Neural cell (in vitro differentiated cells): ENCODE results near the gene TNFRSF12A. TPM values are rescaled to one million over a fixed set of nuclear protein-coding genes. Genes with fewer than 3 reads are reported as not detected.
A peak's percentile ranks its signal among the peaks of the same experiment; 100 is the strongest.

Experiments
- H2AFZ ChIP-seq: fragments of 200-600, 300-800 bp; sonication (generic), shearing (Covaris generic); 2 replicates; pipeline ENCODE4 v1.6.0; 2014; ENCODE audit warnings: low read depth, mild to moderate bottlenecking, antibody characterized with exemption, low read length, moderate library complexity
- H3F3A ChIP-seq: fragments of 200-600 bp; shearing (Covaris generic); 2 replicates; pipeline ENCODE4 v1.6.1; 2016; ENCODE audit warnings: mild to moderate bottlenecking, moderate library complexity, mixed read lengths, antibody characterized with exemption, low read length; ENCODE audit not compliant: insufficient read depth, poor library complexity, severe bottlenecking
- H3K27ac ChIP-seq: fragments of 200-600, 300-800 bp; sonication (generic), shearing (Covaris generic); 2 replicates; pipeline ENCODE4 v1.5.1; 2014; ENCODE audit warnings: mild to moderate bottlenecking, low read length, moderate library complexity
- H3K27me3 ChIP-seq: fragments of 300-800, 200-600 bp; sonication (generic), shearing (Covaris generic); 2 replicates; pipeline ENCODE4 v1.6.0; 2014; ENCODE audit warnings: mild to moderate bottlenecking, low read depth, low read length, moderate library complexity; ENCODE audit not compliant: insufficient read depth
- H3K36me3 ChIP-seq: fragments of 300-800, 200-600 bp; sonication (generic), shearing (Covaris generic); 2 replicates; pipeline ENCODE4 v1.5.1; 2014; ENCODE audit warnings: mild to moderate bottlenecking, antibody characterized with exemption, low read length, moderate library complexity; ENCODE audit not compliant: insufficient read depth
- H3K4me2 ChIP-seq: fragments of 300-800, 200-600 bp; sonication (generic), shearing (Covaris generic); 2 replicates; pipeline ENCODE4 v1.6.0; 2014; ENCODE audit warnings: mild to moderate bottlenecking, low read length
- H3K4me3 ChIP-seq: fragments of 300-800, 200-600 bp; sonication (generic), shearing (Covaris generic); 2 replicates; pipeline ENCODE4 v1.5.1; 2014; ENCODE audit warnings: mild to moderate bottlenecking, low read length, moderate library complexity
- H3K79me2 ChIP-seq: fragments of 200-600 bp; shearing (Covaris generic); replicated peaks from 2 replicates; pipeline ENCODE4 v1.6.0; 2014; ENCODE audit warnings: mild to moderate bottlenecking, low read length, moderate library complexity; ENCODE audit not compliant: insufficient read depth
- H3K9ac ChIP-seq: fragments of 300-800, 200-600 bp; sonication (generic), shearing (Covaris generic); 2 replicates; pipeline ENCODE4 v1.6.1; 2016; ENCODE audit warnings: mild to moderate bottlenecking, low read length, mixed read lengths
- H3K9me2 ChIP-seq: fragments of 200-600 bp; shearing (Covaris generic); 2 replicates; pipeline ENCODE4 v1.6.1; 2016; ENCODE audit warnings: mild to moderate bottlenecking, low read length, mixed read lengths; ENCODE audit not compliant: insufficient read depth
- H3K9me3 ChIP-seq: fragments of 200-600, 300-800 bp; sonication (generic), shearing (Covaris generic); 2 replicates; pipeline ENCODE4 v1.6.1; 2016; ENCODE audit warnings: mild to moderate bottlenecking, mixed run types, low read length, moderate library complexity, mixed read lengths
- H4K20me1 ChIP-seq: fragments of 200-600 bp; shearing (Covaris generic); 2 replicates; pipeline ENCODE4 v1.6.1; 2016; ENCODE audit warnings: mild to moderate bottlenecking, mixed run types; ENCODE audit not compliant: insufficient read depth
- MXI1 ChIP-seq: fragments of 450-650 bp; conservative IDR thresholded peaks from 2 replicates; pipeline ENCODE4 v1.6.1; 2014; ENCODE audit warnings: antibody characterized with exemption, mild to moderate bottlenecking; ENCODE audit not compliant: poor library complexity, severe bottlenecking
- TAF1 ChIP-seq: IDR thresholded peaks from 2 replicates; pipeline ENCODE4 v1.6.1; 2012; ENCODE audit warnings: low read depth
- polyA plus RNA-seq: library from polyadenylated mRNA; depleted of rRNA; stranded (reverse); fragments of >200 nt; gene quantifications from 2 replicates; pipeline ENCODE4 v1.2.3, GENCODE V29; 2014
- TF ChIP-seq, protein P1 (sequence below): IDR thresholded peaks from 2 replicates; pipeline ENCODE4 v1.6.1; 2012; ENCODE audit warnings: borderline replicate concordance
- TF ChIP-seq, protein P2 (sequence below): fragments of 450-650 bp; IDR thresholded peaks from 2 replicates; pipeline ENCODE4 v1.5.1; 2014; ENCODE audit warnings: antibody characterized with exemption, mild to moderate bottlenecking, moderate library complexity; ENCODE audit not compliant: poor library complexity, severe bottlenecking

TNFRSF12A gene
- polyA plus RNA-seq, 1 donor from 2014 or later, result 2.3 TPM

DNA sequence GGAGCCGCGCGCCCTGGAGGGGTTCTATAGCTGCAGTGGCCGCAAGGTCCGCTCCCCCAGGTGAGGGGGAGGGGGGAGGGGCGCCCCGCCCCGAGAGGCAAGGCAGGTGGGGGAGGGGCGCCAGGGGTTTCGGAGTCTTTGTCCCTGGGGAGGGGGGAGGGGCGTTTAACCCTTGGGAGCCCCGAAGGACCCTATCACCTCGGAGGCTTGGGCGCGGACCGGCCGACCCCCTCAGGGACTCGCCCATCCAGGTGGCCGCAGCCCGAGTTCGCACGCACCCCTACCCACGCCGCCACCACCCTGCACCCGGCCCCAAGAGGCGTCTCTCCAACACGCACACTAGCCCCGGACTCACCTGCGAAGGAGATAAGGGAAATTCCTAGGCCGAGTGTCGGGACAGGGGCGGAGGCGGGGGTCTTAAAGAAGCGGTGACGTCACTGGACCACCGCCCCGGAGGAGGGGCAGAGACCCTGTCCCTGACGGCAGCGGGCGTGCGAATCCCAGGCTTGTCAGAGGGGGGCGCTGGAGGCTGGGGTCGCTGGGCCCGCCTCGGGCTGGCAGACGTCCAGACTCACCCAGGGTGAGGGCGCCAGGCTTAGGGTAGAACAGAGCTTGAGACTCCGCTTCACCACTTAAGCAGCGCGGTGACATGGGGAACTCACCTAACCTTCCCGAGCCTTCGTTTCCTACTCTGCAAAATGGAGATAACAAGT is 2.2 kb upstream of the TNFRSF12A start, which contains the start of gene CLDN6:
Gene CLDN6 (minus strand): TSS at position 390 of the 713 bp plus-strand sequence. CDS start 2,162 bp downstream, outside the sequence.
- Histone ChIP-seq H3K79me2 (no peaks in the 10 kb centered on the region), H3K27me3 (peaks cover 38% of the 10 kb centered on the region), H3K9me3 (no peaks in the 10 kb centered on the region), H2AFZ (no peak within 1 kb of the TSS), H3K36me3 (no peaks in the 10 kb centered on the region), H3K4me3 (peak within 1 kb of the TSS; percentile 35), H3F3A (no peaks in the 10 kb centered on the region), H3K9me2 (no peaks in the 10 kb centered on the region), H3K9ac (no peak within 1 kb of the TSS), H4K20me1 (no peaks in the 10 kb centered on the region), H3K4me2 (no peak within 1 kb of the TSS), H3K27ac (no peak within 1 kb of the TSS)
- TF ChIP-seq, protein P1, sequence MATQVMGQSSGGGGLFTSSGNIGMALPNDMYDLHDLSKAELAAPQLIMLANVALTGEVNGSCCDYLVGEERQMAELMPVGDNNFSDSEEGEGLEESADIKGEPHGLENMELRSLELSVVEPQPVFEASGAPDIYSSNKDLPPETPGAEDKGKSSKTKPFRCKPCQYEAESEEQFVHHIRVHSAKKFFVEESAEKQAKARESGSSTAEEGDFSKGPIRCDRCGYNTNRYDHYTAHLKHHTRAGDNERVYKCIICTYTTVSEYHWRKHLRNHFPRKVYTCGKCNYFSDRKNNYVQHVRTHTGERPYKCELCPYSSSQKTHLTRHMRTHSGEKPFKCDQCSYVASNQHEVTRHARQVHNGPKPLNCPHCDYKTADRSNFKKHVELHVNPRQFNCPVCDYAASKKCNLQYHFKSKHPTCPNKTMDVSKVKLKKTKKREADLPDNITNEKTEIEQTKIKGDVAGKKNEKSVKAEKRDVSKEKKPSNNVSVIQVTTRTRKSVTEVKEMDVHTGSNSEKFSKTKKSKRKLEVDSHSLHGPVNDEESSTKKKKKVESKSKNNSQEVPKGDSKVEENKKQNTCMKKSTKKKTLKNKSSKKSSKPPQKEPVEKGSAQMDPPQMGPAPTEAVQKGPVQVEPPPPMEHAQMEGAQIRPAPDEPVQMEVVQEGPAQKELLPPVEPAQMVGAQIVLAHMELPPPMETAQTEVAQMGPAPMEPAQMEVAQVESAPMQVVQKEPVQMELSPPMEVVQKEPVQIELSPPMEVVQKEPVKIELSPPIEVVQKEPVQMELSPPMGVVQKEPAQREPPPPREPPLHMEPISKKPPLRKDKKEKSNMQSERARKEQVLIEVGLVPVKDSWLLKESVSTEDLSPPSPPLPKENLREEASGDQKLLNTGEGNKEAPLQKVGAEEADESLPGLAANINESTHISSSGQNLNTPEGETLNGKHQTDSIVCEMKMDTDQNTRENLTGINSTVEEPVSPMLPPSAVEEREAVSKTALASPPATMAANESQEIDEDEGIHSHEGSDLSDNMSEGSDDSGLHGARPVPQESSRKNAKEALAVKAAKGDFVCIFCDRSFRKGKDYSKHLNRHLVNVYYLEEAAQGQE, result no peak
- no peak for TF ChIP-seq TAF1
- TF ChIP-seq, protein P2, sequence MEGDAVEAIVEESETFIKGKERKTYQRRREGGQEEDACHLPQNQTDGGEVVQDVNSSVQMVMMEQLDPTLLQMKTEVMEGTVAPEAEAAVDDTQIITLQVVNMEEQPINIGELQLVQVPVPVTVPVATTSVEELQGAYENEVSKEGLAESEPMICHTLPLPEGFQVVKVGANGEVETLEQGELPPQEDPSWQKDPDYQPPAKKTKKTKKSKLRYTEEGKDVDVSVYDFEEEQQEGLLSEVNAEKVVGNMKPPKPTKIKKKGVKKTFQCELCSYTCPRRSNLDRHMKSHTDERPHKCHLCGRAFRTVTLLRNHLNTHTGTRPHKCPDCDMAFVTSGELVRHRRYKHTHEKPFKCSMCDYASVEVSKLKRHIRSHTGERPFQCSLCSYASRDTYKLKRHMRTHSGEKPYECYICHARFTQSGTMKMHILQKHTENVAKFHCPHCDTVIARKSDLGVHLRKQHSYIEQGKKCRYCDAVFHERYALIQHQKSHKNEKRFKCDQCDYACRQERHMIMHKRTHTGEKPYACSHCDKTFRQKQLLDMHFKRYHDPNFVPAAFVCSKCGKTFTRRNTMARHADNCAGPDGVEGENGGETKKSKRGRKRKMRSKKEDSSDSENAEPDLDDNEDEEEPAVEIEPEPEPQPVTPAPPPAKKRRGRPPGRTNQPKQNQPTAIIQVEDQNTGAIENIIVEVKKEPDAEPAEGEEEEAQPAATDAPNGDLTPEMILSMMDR, result peak; percentile 55

DNA sequence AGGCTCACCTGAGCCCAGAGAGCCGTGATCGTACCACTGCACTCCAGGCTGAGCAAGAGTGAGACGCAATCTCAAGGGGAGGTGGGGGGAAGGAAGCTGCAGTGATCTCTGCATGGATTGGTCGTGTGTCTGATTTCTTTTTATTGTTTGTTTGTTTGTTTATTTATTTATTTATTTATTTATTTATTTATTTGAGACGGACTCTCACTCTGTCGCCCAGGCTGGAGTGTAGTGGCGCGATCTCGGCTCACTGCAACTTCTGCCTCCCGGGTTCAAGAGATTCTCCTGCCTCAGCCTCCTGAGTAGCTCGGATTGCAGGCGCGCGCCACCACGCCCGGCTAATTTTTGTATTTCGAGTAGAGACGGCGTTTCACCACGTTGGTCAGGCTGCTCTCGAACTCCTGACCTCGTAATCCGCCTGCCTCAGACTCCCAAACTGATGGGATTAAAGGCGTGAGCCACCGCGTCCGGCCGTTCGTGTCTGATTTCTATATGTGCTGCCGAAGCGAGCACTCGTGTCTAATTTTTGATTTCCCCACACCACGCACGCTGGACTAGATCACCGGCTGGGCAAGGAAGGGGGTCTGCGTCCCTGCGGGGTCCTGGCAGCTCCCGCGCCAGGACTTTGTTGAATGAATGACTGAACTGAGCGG is 448 bp upstream of the TNFRSF12A start:
- TF ChIP-seq MXI1, result no peak
- TF ChIP-seq, protein P2, result no peak

More for the DNA sequence above, 448 bp upstream of the TNFRSF12A start:
- Histone ChIP-seq H3K4me2 (no peak overlapping the region), H3K79me2 (no peaks in the 10 kb centered on the region), H3F3A (no peaks in the 10 kb centered on the region), H4K20me1 (no peaks in the 10 kb centered on the region), H3K27ac (no peak overlapping the region), H3K36me3 (no peaks in the 10 kb centered on the region), H3K27me3 (peaks cover 38% of the 10 kb centered on the region), H3K4me3 (peak overlapping the region; percentile 55), H3K9me2 (no peaks in the 10 kb centered on the region), H3K9me3 (no peaks in the 10 kb centered on the region), H2AFZ (no peak overlapping the region), H3K9ac (no peak overlapping the region)
